GM21576 (cell line): ENCODE data around the gene ATP5PO.
"Not testable (repeated sequence)": the region's sequence is repeated elsewhere in the genome, so short reads cannot be mapped to it uniquely, and the experiment has no call there.

Source experiments
- ATAC-seq: cut with Tn5 transposase; IDR thresholded peaks from one replicate; pipeline ENCODE4 v1.9.1; 2021; ENCODE audit warnings: mild to moderate bottlenecking, moderate library complexity; ENCODE audit not compliant: unreplicated experiment

Gene ATP5PO

DNA sequence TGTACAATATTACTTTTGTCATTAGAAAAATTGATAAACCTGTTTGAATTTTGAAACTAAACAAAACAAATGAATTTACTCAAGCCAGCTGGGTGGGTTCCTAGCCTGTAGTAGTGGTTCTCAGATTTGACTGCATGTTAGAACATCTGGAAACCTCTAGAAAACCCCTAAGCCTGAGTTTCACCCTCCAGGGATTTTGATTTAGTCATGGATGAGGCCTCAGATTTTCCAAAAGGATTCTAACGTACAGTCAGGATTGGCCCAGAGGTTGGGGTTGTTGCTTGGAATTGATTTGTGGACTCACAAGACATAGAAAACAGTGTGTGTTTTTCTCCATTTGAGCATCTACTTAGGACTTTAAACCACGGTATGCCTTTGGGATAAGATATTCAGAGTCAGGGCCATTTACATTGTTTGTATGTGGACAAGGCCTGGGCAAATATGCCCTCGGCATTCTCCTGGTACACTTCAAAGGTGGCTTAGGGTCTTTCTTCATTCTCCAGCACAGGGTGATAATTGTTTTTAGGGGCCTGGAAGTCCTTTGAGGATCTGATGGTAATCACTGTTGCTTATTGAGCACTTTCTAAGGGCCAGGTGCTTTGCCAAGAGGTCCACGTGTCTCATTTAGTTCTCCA lies 42.6 kb downstream of the ATP5PO start:
- ATAC-seq: no peak

DNA sequence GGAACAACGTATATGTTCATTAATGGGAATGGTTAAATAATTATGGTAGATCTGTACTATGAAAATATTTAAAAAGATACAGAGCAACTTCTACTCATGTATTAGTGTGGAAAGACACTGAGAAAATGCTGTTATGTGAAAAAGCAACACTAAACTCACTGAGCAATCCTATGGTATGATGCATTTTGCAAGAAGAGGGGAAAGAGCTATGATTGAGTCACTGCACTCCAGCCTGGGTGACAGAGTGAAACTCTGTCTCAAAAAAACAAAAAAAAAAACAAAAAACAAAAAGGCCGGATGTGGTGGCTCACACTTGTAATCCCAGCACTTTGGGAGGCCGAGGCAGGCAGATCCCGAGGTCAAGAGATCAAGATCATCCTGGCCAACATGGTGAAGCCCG lies 44.4 kb downstream of the ATP5PO start:
- ATAC-seq: no peak

DNA sequence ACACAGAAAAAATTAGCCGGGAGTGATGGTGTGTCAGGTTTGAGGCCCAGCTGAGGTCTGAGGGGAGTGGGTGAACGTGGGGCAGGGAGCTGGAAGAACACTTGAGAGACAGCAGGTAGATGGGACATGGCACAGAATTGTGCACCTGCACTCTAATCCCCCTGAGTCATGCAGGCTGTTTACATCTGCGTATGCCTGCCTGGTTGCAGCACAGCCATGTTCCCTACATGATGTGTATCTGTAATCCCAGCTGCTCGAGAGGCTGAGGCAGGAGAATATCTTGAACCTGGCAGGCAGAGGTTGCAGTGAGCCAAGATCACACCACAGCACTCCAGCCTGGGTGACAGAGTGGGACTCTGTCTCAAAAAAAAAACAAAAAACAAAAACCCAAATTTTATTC lies 44.8 kb downstream of the ATP5PO start:
- ATAC-seq: no peak

DNA sequence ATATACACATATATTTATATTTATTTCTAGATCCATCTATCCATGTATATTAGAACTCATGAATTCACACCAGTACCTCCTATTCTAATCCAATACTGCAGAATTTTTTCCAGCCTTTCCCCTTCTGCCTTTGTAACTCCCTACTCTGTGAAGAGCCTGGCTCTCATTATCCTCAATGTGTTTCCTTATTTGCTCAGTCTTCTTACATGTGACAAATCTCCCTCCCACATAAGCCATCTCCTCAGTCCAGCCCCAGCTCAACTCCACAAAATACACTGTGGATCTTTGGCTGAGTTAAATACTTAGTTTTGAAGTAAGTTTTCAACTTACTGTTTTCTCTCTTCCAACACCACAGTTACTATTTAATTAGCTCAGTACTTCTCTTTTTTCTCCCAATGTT lies 45.7 kb downstream of the ATP5PO start:
- ATAC-seq: no peak

DNA sequence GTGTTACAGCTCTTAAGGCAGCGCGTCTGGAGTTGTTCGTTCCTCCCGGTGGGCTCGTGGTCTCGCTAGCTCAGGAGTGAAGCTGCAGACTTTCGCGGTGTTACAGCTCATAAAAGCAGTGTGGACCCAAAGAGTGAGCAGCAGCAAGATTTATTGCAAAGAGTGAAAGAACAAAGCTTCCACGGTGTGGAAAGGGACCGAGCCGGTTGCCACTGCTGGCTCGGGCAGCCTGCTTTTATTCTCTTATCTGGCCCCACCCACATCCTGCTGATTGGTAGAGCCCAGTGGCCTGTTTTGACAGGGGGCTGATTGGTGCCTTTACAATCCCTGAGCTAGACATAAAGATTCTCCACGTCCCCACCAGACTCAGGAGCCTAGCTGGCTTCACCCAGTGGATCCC lies 47.7 kb downstream of the ATP5PO start:
- ATAC-seq: not testable (repeated sequence)

DNA sequence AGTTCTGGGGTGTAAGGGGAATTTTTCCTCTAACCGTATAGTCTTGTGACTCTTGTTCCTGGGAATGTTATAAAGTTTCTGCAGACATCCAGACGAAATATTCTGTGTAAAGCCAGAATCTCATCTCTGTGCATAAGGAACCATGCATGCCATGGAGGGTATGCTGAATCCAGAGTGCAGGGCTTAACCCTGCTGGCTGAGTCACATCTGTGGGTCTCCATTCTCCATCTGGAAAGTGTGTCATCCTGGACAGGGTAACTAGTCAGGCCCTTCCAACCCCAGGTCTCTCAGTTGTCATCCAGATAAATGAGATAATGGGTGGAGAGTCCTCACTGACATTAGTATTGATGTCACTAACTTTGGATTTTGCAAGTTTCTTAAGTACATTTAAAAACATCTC lies 48.8 kb downstream of the ATP5PO start:
- no peak for ATAC-seq

DNA sequence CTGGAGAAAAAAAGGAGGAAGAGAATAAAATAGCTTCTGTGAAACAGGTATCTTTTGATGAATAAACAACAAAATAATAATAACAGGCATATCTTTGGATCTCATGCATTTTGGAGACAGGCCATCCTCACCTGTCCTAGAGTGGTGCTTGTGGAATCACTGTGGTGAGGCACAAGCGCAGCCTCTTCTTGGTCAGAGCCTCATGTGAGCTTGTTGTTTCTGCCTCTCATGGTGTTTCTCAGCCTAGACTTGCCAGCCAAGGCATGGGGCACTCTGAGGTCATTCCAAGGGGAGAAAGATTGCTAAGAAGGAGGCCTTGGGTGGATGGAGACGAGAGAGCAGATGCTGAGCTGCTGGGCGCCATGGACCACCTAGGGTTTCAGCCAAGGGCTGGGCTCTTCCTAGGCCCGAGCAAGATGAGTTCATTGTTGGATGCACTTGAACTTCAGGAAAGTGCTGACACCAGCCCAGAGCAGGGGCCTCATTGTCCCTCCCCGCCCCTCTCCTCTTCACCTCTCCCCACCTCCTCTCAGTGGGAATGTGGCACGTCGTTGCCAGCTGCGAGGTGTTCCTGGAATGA lies 49.5 kb downstream of the ATP5PO start:
- ATAC-seq: no peak

DNA sequence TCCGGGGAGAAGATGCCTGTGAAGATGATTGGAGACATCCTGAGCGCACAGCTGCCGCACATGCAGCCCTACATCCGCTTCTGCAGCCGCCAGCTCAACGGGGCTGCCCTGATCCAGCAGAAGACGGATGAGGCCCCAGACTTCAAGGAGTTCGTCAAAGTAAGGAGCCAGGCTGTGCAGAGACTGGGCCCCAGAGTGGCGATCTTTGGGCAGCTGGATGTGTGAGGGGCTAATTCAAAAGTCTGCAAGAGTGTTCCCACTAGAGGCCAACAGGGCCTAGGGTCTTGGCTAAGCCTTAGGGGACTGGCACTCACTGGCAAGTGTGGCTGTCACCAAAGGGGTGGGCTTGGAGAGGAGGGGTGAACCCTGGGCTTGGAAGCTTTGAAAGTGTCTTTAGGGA lies 50.4 kb downstream of the ATP5PO start:
- no peak for ATAC-seq

DNA sequence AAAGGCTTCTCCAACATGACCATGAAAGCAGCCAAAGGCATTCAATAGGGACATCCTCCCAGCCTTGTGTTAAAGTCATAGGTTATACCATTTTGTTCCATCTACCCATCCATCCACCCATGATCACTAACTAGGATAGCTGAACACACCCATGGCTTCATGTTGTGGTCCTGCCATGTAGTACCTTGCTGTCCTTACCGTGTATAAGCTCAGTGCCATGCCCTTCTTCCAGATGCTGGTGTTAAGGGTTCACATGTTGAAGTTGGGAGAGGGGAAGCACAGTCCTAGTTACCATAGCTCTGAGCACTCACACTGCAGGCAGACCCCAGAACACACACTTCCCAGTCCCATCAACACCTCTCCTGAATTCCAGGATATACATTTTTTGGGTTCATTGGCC lies 51.5 kb downstream of the ATP5PO start:
- ATAC-seq: no peak

DNA sequence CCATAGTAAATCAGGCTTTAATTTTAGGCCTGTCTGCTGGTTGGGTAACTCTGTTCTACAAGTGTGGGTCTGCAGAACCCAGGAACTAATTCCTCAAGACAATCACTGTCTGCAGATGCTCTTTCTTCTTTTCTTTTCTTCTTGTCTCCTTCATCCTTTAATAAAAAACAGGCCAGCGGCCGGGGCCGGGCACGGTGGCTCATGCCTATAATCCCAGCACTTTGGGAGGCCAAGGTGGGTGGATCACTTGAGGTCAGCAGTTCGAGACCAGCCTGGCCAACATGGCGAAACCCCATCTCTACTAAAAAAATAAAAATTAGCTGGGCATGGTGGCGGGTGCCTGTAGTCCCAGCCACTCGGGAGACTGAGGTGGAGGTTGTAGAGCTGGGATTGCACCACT lies 52.4 kb downstream of the ATP5PO start:
- not testable (repeated sequence) for ATAC-seq

DNA sequence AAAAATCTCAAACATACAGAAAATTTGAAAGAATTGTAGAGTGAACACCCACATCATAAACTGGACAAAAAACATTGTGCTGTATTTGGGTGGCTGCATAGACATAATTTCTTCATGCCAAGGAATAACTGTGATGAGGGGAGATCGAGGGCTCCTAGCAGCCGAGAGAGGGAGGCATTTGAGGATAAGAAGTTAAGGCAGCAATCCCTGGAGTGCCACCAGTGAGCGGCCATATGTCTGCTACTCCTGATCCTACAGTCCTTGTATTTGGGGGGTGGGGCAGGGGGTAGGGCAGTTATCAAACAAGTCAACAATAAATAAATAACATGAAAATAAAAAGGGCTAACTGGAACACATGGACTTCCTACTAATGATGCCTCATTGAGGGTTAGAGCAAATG lies 54.5 kb downstream of the ATP5PO start:
- ATAC-seq: no peak

DNA sequence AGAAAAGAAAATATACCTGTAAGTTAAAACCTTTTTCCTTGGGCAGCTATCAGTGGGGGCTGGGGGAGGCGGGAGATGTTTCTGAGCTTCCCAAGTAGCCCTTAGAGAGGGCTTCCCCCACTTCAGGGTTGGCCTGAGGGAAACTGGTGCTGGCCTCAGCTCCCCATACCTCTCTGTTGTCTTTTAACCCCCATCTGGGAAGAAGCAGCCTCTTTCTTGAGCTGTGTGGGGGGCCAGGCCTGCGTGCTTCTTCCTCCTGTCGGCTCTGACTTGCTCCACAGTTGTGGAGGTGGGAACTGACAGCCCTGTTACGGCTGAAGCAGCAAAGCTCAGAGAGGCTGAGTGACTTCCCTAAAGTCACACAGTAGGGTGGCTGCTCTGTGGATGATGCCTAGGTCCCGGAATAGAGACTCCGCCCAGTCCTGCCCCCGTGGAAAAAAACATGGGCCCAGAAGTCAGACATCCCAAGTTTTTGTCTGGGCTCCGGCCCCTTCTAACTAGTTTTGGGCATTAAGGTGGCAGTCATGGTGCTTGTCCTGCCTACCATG lies 55.2 kb downstream of the ATP5PO start:
- no peak for ATAC-seq

DNA sequence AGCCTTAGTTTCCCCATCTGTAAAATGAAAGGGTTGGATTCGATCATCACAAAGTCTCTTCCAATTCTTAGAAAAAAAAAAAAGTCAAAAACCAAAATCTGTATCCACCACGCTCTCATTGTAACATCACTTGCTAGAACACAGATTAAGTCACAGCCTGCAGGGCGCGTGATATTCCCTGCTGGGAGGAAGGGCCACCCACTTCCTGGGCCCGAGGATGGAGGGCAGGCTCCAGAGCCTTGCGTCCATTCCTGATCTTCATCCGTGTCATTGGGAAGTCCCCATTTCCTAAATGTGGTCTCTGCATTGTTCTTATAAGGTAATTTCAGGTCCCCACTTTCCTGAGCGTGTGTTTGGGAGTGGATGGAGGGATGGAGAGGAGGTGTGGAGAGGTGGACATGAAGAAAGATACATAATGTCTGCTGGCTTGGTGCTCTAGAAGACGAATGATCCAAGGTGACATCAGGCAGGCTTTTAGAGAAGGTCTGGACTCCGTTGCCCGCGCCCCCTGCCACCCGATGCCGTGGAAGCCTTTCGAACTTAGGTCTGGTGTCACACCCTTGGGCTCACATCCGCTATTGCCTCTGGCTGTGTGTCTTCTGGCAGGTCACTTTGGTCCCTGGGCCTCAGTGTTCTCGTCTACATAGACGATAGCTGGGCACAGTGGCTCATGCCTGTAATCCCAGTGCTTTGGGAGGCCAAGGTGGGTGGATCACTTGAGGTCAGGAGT lies 56.1 kb downstream of the ATP5PO start:
- no peak for ATAC-seq

DNA sequence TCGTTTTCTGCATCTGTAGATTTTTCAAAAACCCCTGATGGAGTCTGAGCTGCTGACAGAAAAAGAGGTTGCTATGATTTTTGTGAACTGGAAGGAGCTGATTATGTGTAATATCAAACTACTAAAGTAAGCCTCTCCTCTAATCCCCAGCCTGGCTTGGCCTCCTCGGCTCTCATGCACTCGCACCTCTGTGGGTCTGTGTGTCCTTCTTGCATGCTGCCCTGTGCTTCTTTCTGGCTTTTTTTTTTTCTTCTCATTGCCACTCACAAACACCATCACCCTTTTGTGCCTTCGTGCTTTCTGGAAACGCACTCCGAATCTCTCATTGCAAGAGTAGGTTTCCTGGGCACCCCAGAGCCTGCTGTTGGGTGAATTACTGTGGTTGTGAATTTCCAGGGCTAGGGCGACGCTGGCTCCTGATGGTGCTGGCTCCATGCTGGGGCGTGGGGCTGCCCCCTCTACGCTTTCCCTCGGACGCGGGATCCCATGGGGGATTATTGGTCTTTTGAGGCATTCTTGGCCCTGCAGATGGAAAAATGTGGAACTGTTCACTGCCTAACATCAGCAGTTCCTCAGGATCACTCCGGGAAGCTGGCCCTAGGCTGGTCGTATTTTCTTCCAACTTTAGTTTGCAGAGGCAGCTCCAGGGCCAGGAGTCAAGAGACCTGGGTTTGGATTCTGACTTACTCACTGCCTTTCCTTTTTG lies 56.8 kb downstream of the ATP5PO start:
- no peak for ATAC-seq

DNA sequence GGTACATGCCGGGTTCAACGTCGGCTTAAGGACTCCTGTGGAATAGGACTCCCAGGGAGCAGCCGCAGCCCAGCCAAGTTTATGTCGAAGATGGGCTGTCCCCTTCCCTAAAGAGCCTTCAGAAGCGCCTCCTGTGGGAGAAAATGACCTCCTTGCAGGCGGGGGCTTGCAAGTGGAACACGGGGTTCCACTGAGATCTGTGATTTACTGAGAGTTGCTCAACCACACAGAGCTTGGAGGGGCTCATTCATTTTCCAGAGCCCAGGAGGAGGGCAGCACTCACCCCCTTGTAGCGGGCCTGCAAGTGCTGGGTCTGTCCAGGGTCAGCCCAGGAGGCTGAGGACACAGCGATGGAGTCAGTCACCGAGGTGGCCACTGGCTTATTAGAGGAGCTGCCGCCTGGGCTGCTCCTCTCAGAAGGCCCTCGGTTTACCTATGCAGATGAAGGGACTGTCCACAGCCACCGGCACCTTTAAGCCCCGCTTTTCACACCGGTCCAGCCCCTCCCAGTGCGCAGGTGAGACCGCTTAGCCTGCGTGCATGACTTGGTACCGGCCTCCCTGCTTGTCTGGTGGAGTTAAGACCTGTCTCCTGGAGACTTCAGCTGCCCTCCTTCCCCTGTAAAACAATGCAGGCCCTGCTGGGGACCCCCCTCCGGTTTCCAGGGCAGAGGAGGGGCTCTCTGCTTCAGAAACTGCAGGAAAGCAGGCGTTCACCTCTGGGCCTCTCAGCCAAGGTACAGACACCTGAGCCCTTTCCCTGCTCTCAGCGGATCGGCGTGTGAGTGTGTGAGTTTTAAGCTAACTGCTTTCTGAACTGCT lies 57.5 kb downstream of the ATP5PO start:
- ATAC-seq: no peak

DNA sequence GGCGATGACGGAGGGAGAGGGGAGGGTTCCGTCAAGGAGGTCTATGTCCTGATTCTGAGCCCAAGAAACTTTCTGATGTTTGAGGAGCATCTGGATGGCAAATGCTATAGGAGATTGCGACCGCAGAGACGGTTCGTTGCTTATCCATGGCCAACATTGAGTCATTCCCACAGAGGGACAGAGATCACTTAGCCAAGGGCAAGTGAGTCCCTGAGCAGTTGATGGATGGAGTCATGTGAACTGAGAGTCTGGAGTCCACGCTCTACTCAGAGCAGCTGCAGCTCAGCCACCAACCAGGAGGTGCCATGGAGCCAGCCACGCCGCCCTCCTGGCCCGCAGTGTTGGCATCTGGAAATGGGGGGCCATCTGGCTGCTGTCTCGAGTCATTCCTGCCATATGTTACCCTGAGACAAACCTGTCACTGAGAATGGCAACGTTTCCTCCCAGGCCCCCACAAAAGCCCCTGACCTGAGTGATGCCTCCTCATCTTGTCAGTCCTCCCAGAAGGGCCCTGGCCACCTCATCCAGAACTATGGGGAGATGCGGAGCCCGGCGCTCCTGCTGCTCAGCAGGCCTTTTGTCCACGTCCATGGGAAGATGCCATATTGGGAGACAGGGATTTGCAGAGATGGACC lies 58.6 kb downstream of the ATP5PO start:
- ATAC-seq: no peak

DNA sequence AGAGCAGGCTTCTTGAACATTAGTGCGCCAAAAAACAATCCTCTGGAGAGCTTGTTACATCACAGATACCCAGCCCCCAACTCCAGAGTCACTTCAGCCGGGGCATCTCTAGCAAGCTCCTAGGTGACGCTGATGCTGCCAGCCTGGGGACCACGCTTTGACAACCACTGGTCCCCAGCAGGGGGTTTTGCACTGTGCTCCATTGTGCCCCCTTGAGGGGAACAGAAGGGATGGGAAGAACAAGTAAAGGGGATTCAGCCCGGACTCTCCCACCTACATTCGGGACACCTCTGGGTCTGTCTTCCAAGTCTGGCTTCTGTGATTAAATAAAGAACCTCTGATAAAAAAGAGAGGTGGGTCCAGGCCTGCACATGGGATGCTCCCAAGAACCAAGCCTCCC lies 60.4 kb downstream of the ATP5PO start:
- no peak for ATAC-seq

DNA sequence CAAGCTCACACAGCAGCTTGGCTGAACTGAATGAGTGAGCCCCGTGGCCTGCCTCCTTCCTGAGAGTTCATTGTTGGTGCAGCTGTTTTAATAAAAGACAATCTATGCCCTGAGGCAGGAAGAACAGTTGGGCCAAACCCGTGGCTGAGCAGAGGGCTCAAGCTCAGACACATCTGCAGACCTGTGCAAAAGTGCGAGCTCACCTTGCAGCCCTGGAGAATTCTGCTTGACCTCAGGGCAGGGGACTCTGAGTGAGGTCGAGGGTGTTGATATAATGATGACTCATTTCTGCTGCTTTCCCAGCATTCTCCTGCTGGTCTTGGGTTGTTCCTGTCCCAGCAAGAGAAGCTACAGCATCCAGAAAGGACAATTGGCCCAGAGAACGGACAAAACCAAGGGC lies 61.0 kb downstream of the ATP5PO start:
- no peak for ATAC-seq
